IMR-90 (cell line): Measurements from ENCODE around the gene KMT2B. TPM values are rescaled to one million over a fixed set of nuclear protein-coding genes. Genes with fewer than 3 reads are reported as not detected.
A peak's percentile ranks its signal among the peaks of the same experiment; 100 is the strongest.

ENCODE experiments used
- RCOR1 ChIP-seq: IDR thresholded peaks from 2 replicates; pipeline ENCODE4 v1.6.1; 2012; ENCODE audit warnings: mild to moderate bottlenecking, low read length, improper control_type of control experiment; ENCODE audit not compliant: insufficient replicate concordance
- polyA plus RNA-seq, 3 experiments: library from polyadenylated mRNA; depleted of rRNA; stranded (reverse); fragments of >200 nt; gene quantifications; 2 replicates each; pipeline ENCODE4 v1.2.3, GENCODE V29; 2012; ENCODE audit warnings: low replicate concordance in 1 of 3
- total RNA-seq: library from RNA; depleted of rRNA; stranded (reverse); fragments of >200 nt; gene quantifications from 2 replicates; pipeline ENCODE4 v1.2.3, GENCODE V29; 2012
- TF ChIP-seq, protein P1 (sequence below): fragments of 150-350 bp; IDR thresholded peaks from 2 replicates; pipeline ENCODE4 v1.6.1; 2017; ENCODE audit warnings: mild to moderate bottlenecking, antibody characterized with exemption, low read length, low read depth

KMT2B gene
- total and polyA plus RNA-seq, 2 of the 4 experiments (the other 2 are of a cell fraction): 3.0 to 30.7 TPM

DNA sequence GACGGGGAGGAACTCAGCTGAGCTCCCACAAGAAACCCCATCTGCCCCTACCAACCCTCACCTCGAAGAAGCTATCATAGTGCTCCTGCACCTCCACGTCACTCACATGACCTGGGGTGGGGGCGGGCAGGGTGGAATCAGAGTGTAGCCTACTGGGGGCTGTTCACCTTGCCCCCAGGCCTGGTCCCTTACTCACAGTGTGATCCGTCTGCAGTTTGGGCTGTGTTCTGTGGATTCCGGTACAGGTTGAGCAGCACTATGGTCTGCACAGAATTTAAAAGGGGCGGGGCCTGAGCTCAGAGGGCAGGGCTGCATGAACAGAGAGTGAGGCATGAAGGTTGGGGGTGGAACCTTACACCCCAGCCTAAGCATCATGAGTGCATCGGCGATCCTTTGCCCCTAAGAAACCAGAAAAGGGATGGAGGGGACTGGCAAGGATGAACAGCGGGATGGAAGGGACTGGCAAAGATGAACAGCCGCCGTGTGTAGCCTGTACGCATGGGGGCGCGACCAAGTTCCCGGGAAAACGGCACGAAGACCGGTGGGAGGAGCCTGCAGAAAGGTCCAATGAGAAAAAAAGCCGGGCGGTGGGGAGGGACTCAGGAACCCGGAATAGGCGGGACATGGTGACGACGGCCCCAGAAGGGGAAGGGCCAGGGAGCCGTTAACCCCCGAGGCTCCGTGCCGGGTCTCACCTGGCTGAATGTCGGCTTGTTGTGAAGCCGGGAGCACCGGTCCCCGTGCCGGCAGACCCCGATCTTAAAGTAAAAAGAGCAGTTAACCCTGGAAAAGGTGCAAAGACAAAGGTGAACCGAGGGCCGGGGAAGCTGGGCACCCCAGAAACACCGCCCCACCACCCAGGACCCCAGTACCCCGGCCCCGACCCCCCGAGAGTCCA lies 26.9 kb downstream of the KMT2B start (continued):
- TF ChIP-seq, protein P1, sequence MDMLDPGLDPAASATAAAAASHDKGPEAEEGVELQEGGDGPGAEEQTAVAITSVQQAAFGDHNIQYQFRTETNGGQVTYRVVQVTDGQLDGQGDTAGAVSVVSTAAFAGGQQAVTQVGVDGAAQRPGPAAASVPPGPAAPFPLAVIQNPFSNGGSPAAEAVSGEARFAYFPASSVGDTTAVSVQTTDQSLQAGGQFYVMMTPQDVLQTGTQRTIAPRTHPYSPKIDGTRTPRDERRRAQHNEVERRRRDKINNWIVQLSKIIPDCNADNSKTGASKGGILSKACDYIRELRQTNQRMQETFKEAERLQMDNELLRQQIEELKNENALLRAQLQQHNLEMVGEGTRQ: 0 out of 2 replicates have a peak, but pooled peaks have one; percentile 3
- TF ChIP-seq RCOR1: no peak
